Parathyroid adenoma (tissue), 2 donors: ENCODE data around the gene MTTP.

Source experiments
- H2AFZ ChIP-seq: fragments of 300-600 bp; sonication (generic); one replicate; pipeline ENCODE4 v1.7.0; 2017; ENCODE audit warnings: antibody characterized with exemption, mild to moderate bottlenecking
- H3K27ac ChIP-seq: fragments of 300-600 bp; sonication (generic); one replicate; pipeline ENCODE4 v1.7.0; 2017
- H3K27me3 ChIP-seq: fragments of 300-600 bp; sonication (generic); one replicate; pipeline ENCODE4 v1.7.0; 2017; ENCODE audit warnings: low read length; ENCODE audit not compliant: control insufficient read depth, insufficient read depth
- H3K36me3 ChIP-seq: fragments of 300-600 bp; sonication (generic); one replicate; pipeline ENCODE4 v1.7.0; 2017; ENCODE audit warnings: low read length; ENCODE audit not compliant: control insufficient read depth, insufficient read depth
- H3K4me1 ChIP-seq: fragments of 300-600 bp; sonication (generic); one replicate; pipeline ENCODE4 v1.7.0; 2017; ENCODE audit warnings: control low read depth
- H3K4me2 ChIP-seq: fragments of 300-600 bp; sonication (generic); one replicate; pipeline ENCODE4 v1.7.0; 2017; ENCODE audit warnings: low read length
- H3K4me3 ChIP-seq: fragments of 300-600 bp; sonication (generic); one replicate; pipeline ENCODE4 v1.7.0; 2017; ENCODE audit warnings: low read depth, low read length
- H3K79me2 ChIP-seq: fragments of 300-600 bp; sonication (generic); one replicate; pipeline ENCODE4 v1.7.0; 2017; ENCODE audit warnings: control low read depth
- H3K9ac ChIP-seq: fragments of 300-600 bp; sonication (generic); one replicate; pipeline ENCODE4 v1.7.0; 2017; ENCODE audit warnings: mild to moderate bottlenecking
- H3K9me3 ChIP-seq: fragments of 300-600 bp; sonication (generic); one replicate; pipeline ENCODE4 v1.7.0; 2017; ENCODE audit warnings: low read length; ENCODE audit not compliant: control insufficient read depth
- TF ChIP-seq, protein P1 (sequence below): fragments of 300-600 bp; sonication (generic); IDR thresholded peaks from one replicate; pipeline ENCODE4 v1.7.0; 2017; ENCODE audit warnings: antibody characterized with exemption, mild to moderate bottlenecking
- donor health status: primary hyperparathyroidism.

MTTP gene

DNA sequence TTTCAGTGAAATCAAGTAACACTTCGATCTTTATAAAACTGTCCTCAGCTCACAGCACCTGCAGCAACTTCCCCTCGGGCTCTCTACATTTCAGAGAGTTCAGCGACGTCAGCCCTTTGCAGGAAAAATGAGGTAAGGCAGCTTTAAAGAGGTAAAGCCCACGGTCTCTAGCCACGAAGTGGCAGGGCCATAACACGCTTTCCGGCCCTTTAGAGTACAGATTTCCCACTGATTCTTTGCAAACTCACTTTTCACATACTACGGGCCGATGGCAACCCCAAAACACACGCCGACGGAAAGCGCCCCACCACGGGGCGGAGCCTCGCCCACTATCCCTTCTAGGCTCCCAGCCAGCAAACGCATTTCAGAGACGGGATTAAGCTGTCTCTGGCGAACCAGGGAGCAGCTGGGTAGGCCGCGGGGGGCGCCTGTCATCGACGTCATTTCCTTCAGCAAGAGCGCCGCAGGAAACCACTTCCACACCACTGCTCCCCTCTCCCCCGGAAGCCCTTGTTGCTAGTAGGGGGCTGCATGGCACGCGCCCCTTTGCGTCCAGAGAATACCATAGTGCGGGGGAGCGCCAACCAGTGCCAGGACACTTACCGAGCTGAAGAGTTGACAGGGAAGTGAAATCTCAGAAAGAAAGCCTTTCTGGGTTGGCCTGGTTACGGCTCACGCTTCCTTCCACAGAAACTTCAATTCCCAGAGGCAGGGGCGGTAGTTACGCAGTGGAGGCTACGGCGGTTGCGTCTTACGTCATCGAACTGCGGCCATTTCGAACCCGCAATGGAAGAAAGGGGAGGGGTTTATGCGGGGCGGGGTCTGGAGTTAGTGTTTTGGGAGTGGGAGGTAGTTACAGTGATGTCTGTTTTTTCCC lies 11.1 kb upstream of the MTTP start, which contains the start of gene TRMT10A:
TSS of gene TRMT10A (minus strand) at position 730 of the 877 bp plus-strand sequence. CDS start 4,701 bp downstream, outside the sequence.
- Histone ChIP-seq H3K4me2 (peak within 1 kb of the TSS; percentile 77), H3K36me3 (no peaks in the 10 kb centered on the region), H3K27me3 (no peaks in the 10 kb centered on the region), H3K79me2 (no peaks in the 10 kb centered on the region), H3K9me3 (no peaks in the 10 kb centered on the region), H3K4me1 (no peaks in the 10 kb centered on the region), H3K4me3 (peak within 1 kb of the TSS; percentile 91), H3K27ac (peak within 1 kb of the TSS; percentile 84), H3K9ac (peak within 1 kb of the TSS; percentile 15), H2AFZ (peak within 1 kb of the TSS; percentile 92)
- TF ChIP-seq, protein P1, sequence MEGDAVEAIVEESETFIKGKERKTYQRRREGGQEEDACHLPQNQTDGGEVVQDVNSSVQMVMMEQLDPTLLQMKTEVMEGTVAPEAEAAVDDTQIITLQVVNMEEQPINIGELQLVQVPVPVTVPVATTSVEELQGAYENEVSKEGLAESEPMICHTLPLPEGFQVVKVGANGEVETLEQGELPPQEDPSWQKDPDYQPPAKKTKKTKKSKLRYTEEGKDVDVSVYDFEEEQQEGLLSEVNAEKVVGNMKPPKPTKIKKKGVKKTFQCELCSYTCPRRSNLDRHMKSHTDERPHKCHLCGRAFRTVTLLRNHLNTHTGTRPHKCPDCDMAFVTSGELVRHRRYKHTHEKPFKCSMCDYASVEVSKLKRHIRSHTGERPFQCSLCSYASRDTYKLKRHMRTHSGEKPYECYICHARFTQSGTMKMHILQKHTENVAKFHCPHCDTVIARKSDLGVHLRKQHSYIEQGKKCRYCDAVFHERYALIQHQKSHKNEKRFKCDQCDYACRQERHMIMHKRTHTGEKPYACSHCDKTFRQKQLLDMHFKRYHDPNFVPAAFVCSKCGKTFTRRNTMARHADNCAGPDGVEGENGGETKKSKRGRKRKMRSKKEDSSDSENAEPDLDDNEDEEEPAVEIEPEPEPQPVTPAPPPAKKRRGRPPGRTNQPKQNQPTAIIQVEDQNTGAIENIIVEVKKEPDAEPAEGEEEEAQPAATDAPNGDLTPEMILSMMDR: peak; percentile 8

GRCh38 chr4:99564921-99565320 lies 9.7 kb upstream of the MTTP start:
- no peak overlapping the region for H3K9ac ChIP-seq
- H3K27ac ChIP-seq: no peak overlapping the region
- H3K4me1 ChIP-seq: no peaks in the 10 kb centered on the region
- no peaks in the 10 kb centered on the region for H3K27me3 ChIP-seq
- H3K4me2 ChIP-seq: no peak overlapping the region
- no peaks in the 10 kb centered on the region for H3K9me3 ChIP-seq
- no peaks in the 10 kb centered on the region for H3K79me2 ChIP-seq
- peak overlapping the region; percentile 92 for H2AFZ ChIP-seq
- H3K36me3 ChIP-seq: no peaks in the 10 kb centered on the region
- TF ChIP-seq, protein P1: no peak
- no peak overlapping the region for H3K4me3 ChIP-seq

- Histone ChIP-seq H3K4me2 (no peak overlapping the region), H3K4me1 (no peaks in the 10 kb centered on the region), H3K4me3 (no peak overlapping the region), H3K79me2 (no peaks in the 10 kb centered on the region), H2AFZ (no peak overlapping the region), H3K9me3 (no peaks in the 10 kb centered on the region), H3K9ac (no peak overlapping the region), H3K27me3 (no peaks in the 10 kb centered on the region), H3K36me3 (no peaks in the 10 kb centered on the region), H3K27ac (no peak overlapping the region)
- TF ChIP-seq, protein P1: no peak
These were observed 2.7 kb upstream of the MTTP start for GRCh38 chr4:99571883-99572282.

DNA sequence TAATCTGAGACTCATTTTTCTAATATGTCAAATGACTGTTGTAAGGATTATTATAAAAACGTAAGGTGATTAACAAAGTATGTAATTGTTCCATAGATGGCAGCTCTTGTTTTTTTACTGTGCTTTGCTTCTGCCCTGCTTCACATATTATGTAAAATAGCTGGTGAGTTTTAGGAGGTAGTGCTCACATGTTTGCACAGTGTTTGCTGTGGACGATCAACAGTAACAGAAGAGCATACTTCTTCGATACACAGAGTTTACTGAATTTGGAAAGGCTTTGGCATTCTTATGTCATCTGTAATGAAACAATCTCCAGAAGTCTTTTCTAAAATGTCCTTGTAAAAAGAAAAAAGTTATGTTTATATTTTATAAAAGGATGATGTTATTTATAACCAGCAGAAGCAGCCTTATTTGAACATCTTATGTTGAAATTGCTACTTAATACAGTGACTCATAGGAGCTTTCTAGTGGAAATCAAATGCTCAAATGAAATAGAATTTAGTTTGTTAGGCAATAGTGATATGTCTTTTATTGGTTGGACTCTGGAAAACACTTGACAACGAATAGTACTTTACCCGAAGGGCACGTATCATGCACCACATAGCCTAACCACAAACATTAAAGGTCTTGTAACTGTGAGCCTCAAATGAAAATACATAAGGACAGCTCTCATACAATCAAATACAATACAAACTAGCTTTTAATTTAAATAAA lies 1.9 kb upstream of the MTTP start:
- H3K9ac ChIP-seq: no peak overlapping the region
- H2AFZ ChIP-seq: no peak overlapping the region
- H3K27ac ChIP-seq: no peak overlapping the region
- H3K4me1 ChIP-seq: no peaks in the 10 kb centered on the region
- no peak overlapping the region for H3K4me3 ChIP-seq
- no peaks in the 10 kb centered on the region for H3K9me3 ChIP-seq
- H3K79me2 ChIP-seq: no peaks in the 10 kb centered on the region
- no peak overlapping the region for H3K4me2 ChIP-seq
- H3K27me3 ChIP-seq: no peaks in the 10 kb centered on the region
- TF ChIP-seq, protein P1: no peak
- H3K36me3 ChIP-seq: no peaks in the 10 kb centered on the region
